ENCODE results near the gene ZNF579. TPM values are rescaled to one million over a fixed set of nuclear protein-coding genes. Genes with fewer than 3 reads are reported as not detected.

Gene ZNF579
- total and polyA plus RNA-seq, 2 of the 13 experiments (the other 11 are each of a cell fraction or from before 2014, with no cell fraction given): 2.1 to 2.9 TPM

GRCh38 chr19:55554741-55555152 lies 25.9 kb downstream of the ZNF579 start (continued):
- TF ChIP-seq RORA (CRISPR knock-in tag; IDR thresholded peaks at IDR 0.05): no peak
- peak; percentile 26; the same call in 1 of the 2 replicates for TF ChIP-seq HNF4A (CRISPR knock-in tag; IDR thresholded peaks at IDR 0.05)
- no peak for TF ChIP-seq MTF2 (CRISPR knock-in tag; IDR thresholded peaks at IDR 0.05; ENCODE audit: borderline replicate concordance)
- TF ChIP-seq EEA1 (CRISPR knock-in tag; IDR thresholded peaks at IDR 0.05; ENCODE audit: borderline replicate concordance): no peak
- peak; percentile 21; the same call in 1 of the 2 replicates for TF ChIP-seq SP5 (CRISPR knock-in tag; IDR thresholded peaks at IDR 0.05; ENCODE audit: borderline replicate concordance, low read depth)
- no peak for TF ChIP-seq REXO4 (CRISPR knock-in tag; IDR thresholded peaks at IDR 0.05; ENCODE audit: borderline replicate concordance)
- TF ChIP-seq THYN1 (CRISPR knock-in tag; IDR thresholded peaks at IDR 0.05; ENCODE audit: borderline replicate concordance, low read depth): no peak
- no peak for TF ChIP-seq ATRX (CRISPR knock-in tag; IDR thresholded peaks at IDR 0.05; ENCODE audit: borderline replicate concordance)
- no peak for TF ChIP-seq MEIS2 (CRISPR knock-in tag; IDR thresholded peaks at IDR 0.05)
- TF ChIP-seq, protein P1, sequence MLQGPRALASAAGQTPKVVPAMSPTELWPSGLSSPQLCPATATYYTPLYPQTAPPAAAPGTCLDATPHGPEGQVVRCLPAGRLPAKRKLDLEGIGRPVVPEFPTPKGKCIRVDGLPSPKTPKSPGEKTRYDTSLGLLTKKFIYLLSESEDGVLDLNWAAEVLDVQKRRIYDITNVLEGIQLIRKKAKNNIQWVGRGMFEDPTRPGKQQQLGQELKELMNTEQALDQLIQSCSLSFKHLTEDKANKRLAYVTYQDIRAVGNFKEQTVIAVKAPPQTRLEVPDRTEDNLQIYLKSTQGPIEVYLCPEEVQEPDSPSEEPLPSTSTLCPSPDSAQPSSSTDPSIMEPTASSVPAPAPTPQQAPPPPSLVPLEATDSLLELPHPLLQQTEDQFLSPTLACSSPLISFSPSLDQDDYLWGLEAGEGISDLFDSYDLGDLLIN (CRISPR knock-in tag; IDR thresholded peaks at IDR 0.05; ENCODE audit: borderline replicate concordance): no peak
- TF ChIP-seq NR1H2 (CRISPR knock-in tag; IDR thresholded peaks at IDR 0.05; ENCODE audit: borderline replicate concordance, low read depth): no peak
- 0 out of 2 replicates have a peak, but pooled peaks have one; percentile 36 for TF ChIP-seq ZNF274 (CRISPR knock-in tag; IDR thresholded peaks at IDR 0.05)
- TF ChIP-seq HDAC2 (CRISPR knock-in tag; IDR thresholded peaks at IDR 0.05): 0 out of 2 replicates have a peak, but pooled peaks have one; percentile 18
- TF ChIP-seq FOXM1 (CRISPR knock-in tag; IDR thresholded peaks at IDR 0.05): no peak
- TF ChIP-seq SCMH1 (CRISPR knock-in tag; IDR thresholded peaks at IDR 0.05; ENCODE audit: borderline replicate concordance): no peak
- TF ChIP-seq ELF3 (CRISPR knock-in tag; IDR thresholded peaks at IDR 0.05): peak; percentile 44
- TF ChIP-seq, protein P2, sequence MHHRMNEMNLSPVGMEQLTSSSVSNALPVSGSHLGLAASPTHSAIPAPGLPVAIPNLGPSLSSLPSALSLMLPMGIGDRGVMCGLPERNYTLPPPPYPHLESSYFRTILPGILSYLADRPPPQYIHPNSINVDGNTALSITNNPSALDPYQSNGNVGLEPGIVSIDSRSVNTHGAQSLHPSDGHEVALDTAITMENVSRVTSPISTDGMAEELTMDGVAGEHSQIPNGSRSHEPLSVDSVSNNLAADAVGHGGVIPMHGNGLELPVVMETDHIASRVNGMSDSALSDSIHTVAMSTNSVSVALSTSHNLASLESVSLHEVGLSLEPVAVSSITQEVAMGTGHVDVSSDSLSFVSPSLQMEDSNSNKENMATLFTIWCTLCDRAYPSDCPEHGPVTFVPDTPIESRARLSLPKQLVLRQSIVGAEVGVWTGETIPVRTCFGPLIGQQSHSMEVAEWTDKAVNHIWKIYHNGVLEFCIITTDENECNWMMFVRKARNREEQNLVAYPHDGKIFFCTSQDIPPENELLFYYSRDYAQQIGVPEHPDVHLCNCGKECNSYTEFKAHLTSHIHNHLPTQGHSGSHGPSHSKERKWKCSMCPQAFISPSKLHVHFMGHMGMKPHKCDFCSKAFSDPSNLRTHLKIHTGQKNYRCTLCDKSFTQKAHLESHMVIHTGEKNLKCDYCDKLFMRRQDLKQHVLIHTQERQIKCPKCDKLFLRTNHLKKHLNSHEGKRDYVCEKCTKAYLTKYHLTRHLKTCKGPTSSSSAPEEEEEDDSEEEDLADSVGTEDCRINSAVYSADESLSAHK (CRISPR knock-in tag; IDR thresholded peaks at IDR 0.05; ENCODE audit: borderline replicate concordance): no peak
- no peak for TF ChIP-seq RCOR2 (CRISPR knock-in tag; IDR thresholded peaks at IDR 0.05)
- peak; percentile 62; the same call in 1 of the 2 replicates for TF ChIP-seq ZNF335 (CRISPR knock-in tag; IDR thresholded peaks at IDR 0.05)
- no peak for TF ChIP-seq ZNF546 (CRISPR knock-in tag; conservative IDR thresholded peaks at IDR 0.05)
- TF ChIP-seq ZNF792 (CRISPR knock-in tag; IDR thresholded peaks at IDR 0.05): peak; percentile 52; the same call in 1 of the 2 replicates
- TF ChIP-seq ZNF280B (CRISPR knock-in tag; IDR thresholded peaks at IDR 0.05; ENCODE audit: borderline replicate concordance): no peak
- no peak for TF ChIP-seq ZNF777 (CRISPR knock-in tag; IDR thresholded peaks at IDR 0.05)
- no peak for TF ChIP-seq TAF1 (CRISPR knock-in tag; IDR thresholded peaks at IDR 0.05)
- TF ChIP-seq, protein P3, sequence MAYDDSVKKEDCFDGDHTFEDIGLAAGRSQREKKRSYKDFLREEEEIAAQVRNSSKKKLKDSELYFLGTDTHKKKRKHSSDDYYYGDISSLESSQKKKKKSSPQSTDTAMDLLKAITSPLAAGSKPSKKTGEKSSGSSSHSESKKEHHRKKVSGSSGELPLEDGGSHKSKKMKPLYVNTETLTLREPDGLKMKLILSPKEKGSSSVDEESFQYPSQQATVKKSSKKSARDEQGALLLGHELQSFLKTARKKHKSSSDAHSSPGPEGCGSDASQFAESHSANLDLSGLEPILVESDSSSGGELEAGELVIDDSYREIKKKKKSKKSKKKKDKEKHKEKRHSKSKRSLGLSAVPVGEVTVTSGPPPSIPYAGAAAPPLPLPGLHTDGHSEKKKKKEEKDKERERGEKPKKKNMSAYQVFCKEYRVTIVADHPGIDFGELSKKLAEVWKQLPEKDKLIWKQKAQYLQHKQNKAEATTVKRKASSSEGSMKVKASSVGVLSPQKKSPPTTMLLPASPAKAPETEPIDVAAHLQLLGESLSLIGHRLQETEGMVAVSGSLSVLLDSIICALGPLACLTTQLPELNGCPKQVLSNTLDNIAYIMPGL (CRISPR knock-in tag; IDR thresholded peaks at IDR 0.05; ENCODE audit: borderline replicate concordance in 1 of 2, low read depth in 1 of 2): no peak
- no peak for TF ChIP-seq SP4 (CRISPR knock-in tag; IDR thresholded peaks at IDR 0.05)
